ENCODE results near the gene PSMF1.

Gene PSMF1

GRCh38 chr20:1130058-1130694 is 11.8 kb downstream of the PSMF1 start:
- in situ Hi-C loops (cut with HindIII; ENCODE audit: low sequenced_read_pairs), result no loop called here
- TF ChIP-seq CTCF (IDR thresholded peaks at IDR 0.05; ENCODE audit: low read depth, low read length), result no peak
- H3K4me3 ChIP-seq (ENCODE audit: low read depth, low read length), result no peak overlapping the region
- DNase-seq (ENCODE audit: low read depth, low spot score), result no peak

- DNase-seq (ENCODE audit: low read depth, low spot score), result no peak
- no peak overlapping the region for H3K4me3 ChIP-seq (ENCODE audit: low read depth, low read length)
- TF ChIP-seq CTCF (IDR thresholded peaks at IDR 0.05; ENCODE audit: low read depth, low read length), result no peak
- in situ Hi-C loops (cut with HindIII; ENCODE audit: low sequenced_read_pairs), result no loop called here
Observed at GRCh38 chr20:1130847-1131246, 12.4 kb downstream of the PSMF1 start.

- TF ChIP-seq CTCF (IDR thresholded peaks at IDR 0.05; ENCODE audit: low read depth, low read length), result no peak
- in situ Hi-C loops (cut with HindIII; ENCODE audit: low sequenced_read_pairs), result no loop called here
- DNase-seq (ENCODE audit: low read depth, low spot score), result no peak
- H3K4me3 ChIP-seq (ENCODE audit: low read depth, low read length), result no peak overlapping the region
Observed at GRCh38 chr20:1131354-1131753, 13.0 kb downstream of the PSMF1 start.

GRCh38 chr20:1134355-1134754 is 16.0 kb downstream of the PSMF1 start:
- no peak for TF ChIP-seq CTCF (IDR thresholded peaks at IDR 0.05; ENCODE audit: low read depth, low read length)
- DNase-seq (ENCODE audit: low read depth, low spot score), result no peak
- in situ Hi-C loops (cut with HindIII; ENCODE audit: low sequenced_read_pairs), result no loop called here
- H3K4me3 ChIP-seq (ENCODE audit: low read depth, low read length), result no peak overlapping the region

- no peak for TF ChIP-seq CTCF (IDR thresholded peaks at IDR 0.05; ENCODE audit: low read depth, low read length)
- DNase-seq (ENCODE audit: low read depth, low spot score), result no peak
- no peak overlapping the region for H3K4me3 ChIP-seq (ENCODE audit: low read depth, low read length)
- in situ Hi-C loops (cut with HindIII; ENCODE audit: low sequenced_read_pairs), result no loop called here
Observed at GRCh38 chr20:1134836-1135235, 16.4 kb downstream of the PSMF1 start.

GRCh38 chr20:1137236-1137635 is 18.8 kb downstream of the PSMF1 start:
- in situ Hi-C loops (cut with HindIII; ENCODE audit: low sequenced_read_pairs), result no loop called here

More at GRCh38 chr20:1137236-1137635, 18.8 kb downstream of the PSMF1 start:
- no peak overlapping the region for H3K4me3 ChIP-seq (ENCODE audit: low read depth, low read length)
- no peak for TF ChIP-seq CTCF (IDR thresholded peaks at IDR 0.05; ENCODE audit: low read depth, low read length)
- no peak for DNase-seq (ENCODE audit: low read depth, low spot score)
